ENCODE measurements around the gene OR6Q1. TPM values are rescaled to one million over a fixed set of nuclear protein-coding genes. Genes with fewer than 3 reads are reported as not detected.

OR6Q1 gene
- total RNA-seq, 1 donor from 2014 or later = not detected

DNA sequence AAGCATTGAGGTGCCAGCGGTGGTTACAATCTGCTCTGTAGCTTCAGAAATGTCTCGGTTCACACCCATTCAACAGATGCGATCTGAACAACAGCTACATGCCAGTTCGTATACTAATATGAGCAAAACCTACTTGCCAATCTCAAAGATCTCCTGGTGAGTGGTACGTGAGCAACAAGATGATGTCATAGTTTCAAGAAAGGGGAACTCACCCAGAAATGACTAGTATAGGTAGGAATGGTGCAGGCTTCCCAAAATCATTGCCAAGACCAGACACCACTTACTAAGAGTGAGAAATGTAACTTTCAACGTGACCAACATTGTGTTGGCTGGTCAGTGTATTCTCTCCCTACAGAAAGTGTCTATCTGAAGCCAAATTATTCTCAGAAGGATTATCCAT, 31.1 kb downstream of the OR6Q1 start:
- no peak overlapping the region for H3K4me3 ChIP-seq
- TF ChIP-seq, protein P1, sequence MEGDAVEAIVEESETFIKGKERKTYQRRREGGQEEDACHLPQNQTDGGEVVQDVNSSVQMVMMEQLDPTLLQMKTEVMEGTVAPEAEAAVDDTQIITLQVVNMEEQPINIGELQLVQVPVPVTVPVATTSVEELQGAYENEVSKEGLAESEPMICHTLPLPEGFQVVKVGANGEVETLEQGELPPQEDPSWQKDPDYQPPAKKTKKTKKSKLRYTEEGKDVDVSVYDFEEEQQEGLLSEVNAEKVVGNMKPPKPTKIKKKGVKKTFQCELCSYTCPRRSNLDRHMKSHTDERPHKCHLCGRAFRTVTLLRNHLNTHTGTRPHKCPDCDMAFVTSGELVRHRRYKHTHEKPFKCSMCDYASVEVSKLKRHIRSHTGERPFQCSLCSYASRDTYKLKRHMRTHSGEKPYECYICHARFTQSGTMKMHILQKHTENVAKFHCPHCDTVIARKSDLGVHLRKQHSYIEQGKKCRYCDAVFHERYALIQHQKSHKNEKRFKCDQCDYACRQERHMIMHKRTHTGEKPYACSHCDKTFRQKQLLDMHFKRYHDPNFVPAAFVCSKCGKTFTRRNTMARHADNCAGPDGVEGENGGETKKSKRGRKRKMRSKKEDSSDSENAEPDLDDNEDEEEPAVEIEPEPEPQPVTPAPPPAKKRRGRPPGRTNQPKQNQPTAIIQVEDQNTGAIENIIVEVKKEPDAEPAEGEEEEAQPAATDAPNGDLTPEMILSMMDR (IDR thresholded peaks at IDR 0.05; ENCODE audit: borderline replicate concordance) = no peak
- peaks cover 25% of the 10 kb centered on the region for H3K4me1 ChIP-seq
- H3K36me3 ChIP-seq = no peaks in the 10 kb centered on the region
- intact Hi-C loops (cut with micrococcal nuclease) = no loop called here
- H3K9me3 ChIP-seq (replicated peaks) = no peaks in the 10 kb centered on the region
- no peak overlapping the region for H3K27ac ChIP-seq (replicated peaks)
- no peak for DNase-seq
- no peaks in the 10 kb centered on the region for H3K27me3 ChIP-seq (ENCODE audit: low read depth)

DNA sequence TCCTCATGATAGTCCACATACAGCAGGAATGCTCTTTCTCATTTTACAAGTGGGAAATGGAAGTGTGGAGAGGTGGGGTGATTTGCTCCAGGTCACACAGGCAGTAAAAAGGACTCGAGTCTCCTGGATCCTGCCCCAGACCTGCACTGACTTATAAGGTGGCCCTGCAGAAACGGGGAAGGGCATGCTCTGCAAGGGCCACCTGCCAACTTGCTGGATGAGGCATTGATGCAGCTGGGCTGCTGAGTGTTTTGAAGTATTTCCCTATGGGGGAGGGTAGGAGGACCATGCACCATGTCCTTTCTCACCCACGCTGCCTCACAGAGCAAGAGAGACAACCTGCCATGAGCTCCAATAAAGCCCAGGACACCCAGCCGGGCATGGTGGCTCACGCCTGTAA, 36.9 kb downstream of the OR6Q1 start:
- TF ChIP-seq, protein P1 (IDR thresholded peaks at IDR 0.05; ENCODE audit: borderline replicate concordance) = no peak
- DNase-seq = no peak
- Histone ChIP-seq H3K27ac (replicated peaks) (no peak overlapping the region), H3K4me3 (no peak overlapping the region), H3K36me3 (no peaks in the 10 kb centered on the region), H3K9me3 (replicated peaks) (no peaks in the 10 kb centered on the region), H3K27me3 (ENCODE audit: low read depth) (no peaks in the 10 kb centered on the region), H3K4me1 (no peaks in the 10 kb centered on the region)
- intact Hi-C loops (cut with micrococcal nuclease) = no loop called here

DNA sequence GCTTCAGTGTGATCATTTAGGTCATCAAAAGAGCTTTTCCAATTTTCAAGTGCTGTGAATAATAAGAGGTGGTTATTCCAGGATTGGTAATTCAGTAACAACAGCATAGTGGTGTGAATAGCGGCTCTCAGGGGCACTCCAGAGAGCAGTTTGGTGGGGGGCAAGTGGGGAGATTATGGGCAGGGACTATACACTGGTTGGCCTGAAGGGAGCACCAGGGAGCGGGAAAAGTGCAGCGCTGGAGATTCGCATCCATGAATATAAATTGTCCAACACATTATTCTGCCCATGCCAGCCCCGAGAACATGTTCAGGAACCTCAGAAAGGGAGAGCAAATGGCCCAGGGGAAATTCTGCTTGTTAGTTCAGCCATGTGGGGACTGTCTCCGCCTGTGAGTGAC, 37.9 kb downstream of the OR6Q1 start:
- Histone ChIP-seq H3K4me1 (no peaks in the 10 kb centered on the region), H3K27me3 (ENCODE audit: low read depth) (no peaks in the 10 kb centered on the region), H3K4me3 (no peak overlapping the region), H3K27ac (replicated peaks) (no peak overlapping the region), H3K9me3 (replicated peaks) (no peaks in the 10 kb centered on the region), H3K36me3 (no peaks in the 10 kb centered on the region)
- no peak for DNase-seq
- TF ChIP-seq, protein P1 (IDR thresholded peaks at IDR 0.05; ENCODE audit: borderline replicate concordance) = no peak
- intact Hi-C loops (cut with micrococcal nuclease) = no loop called here

DNA sequence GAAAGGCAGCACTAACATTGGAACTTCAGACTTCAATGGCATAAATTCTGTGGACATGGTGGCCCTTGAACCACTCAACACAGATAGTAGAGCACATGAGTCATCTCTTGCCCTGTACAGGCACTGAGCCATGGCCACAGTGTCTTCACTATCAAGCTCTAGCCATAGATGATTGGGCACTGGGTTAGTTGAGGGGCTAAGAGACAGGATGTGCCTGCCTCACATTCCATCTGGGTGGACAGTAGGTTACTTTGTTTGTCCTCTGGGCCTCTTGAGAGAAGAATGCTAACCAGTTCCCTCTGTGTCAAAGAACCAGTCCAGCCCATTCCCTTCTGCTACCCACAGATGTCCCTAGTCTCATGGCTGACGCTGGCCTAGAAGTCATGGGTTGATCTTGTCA, 39.8 kb downstream of the OR6Q1 start:
- H3K27ac ChIP-seq (replicated peaks) = no peak overlapping the region
- no peaks in the 10 kb centered on the region for H3K36me3 ChIP-seq
- TF ChIP-seq, protein P1 (IDR thresholded peaks at IDR 0.05; ENCODE audit: borderline replicate concordance) = no peak
- intact Hi-C loops (cut with micrococcal nuclease) = no loop called here
- peaks cover 13% of the 10 kb centered on the region for H3K9me3 ChIP-seq (replicated peaks)
- no peak for DNase-seq
- H3K27me3 ChIP-seq (ENCODE audit: low read depth) = no peaks in the 10 kb centered on the region
- H3K4me1 ChIP-seq = no peaks in the 10 kb centered on the region
- H3K4me3 ChIP-seq = no peak overlapping the region

DNA sequence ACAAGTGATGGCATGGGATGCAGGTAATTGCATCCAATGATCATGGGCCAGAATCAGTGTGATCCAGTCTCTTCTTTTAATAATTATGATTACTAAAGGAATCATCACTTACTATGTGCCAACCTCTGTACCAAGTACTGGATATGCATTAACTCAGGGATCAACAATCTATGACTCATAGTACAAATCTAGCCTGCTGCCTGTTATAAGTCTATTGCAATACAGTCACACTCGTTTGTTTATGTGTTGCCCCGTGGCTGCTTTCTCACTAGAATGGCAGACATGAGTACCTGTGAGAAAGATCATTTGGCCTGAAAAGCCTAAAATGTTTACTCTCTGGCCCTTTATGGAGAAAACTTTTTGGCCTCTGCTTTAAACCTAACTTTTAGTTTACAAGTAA, 45.0 kb downstream of the OR6Q1 start:
- TF ChIP-seq, protein P1 (IDR thresholded peaks at IDR 0.05; ENCODE audit: borderline replicate concordance) = no peak
- Histone ChIP-seq H3K27ac (replicated peaks) (no peak overlapping the region), H3K36me3 (no peaks in the 10 kb centered on the region), H3K27me3 (ENCODE audit: low read depth) (no peaks in the 10 kb centered on the region), H3K9me3 (replicated peaks) (peaks cover 13% of the 10 kb centered on the region), H3K4me3 (no peak overlapping the region), H3K4me1 (no peaks in the 10 kb centered on the region)
- intact Hi-C loops (cut with micrococcal nuclease) = no loop called here
- no peak for DNase-seq

Other genes starting within 250 kb of the OR6Q1 start
- gene OR9Q1, start 7.1 kb upstream of the OR6Q1 start, total RNA-seq = not detected
- gene OR9I1, start 94.6 kb downstream of the OR6Q1 start, total RNA-seq = not detected
- gene OR9Q2, start 158.1 kb downstream of the OR6Q1 start, total RNA-seq = not detected
- not detected for gene OR1S2, start 173.2 kb downstream of the OR6Q1 start, total RNA-seq
- not detected for gene OR1S1, start 181.8 kb downstream of the OR6Q1 start, total RNA-seq
- not detected for gene OR10Q1, start 198.0 kb downstream of the OR6Q1 start, total RNA-seq
- not detected for gene OR10W1, start 237.3 kb downstream of the OR6Q1 start, total RNA-seq

Data from left ventricle myocardium inferior (tissue), 1 donor.